ENCODE measurements around the gene TRPC4. TPM values are rescaled to one million over a fixed set of nuclear protein-coding genes. Genes with fewer than 3 reads are reported as not detected.

The TRPC4 gene
- total RNA-seq (2014; rRNA removed; shearing (Covaris generic)) = 0.61 and 0.63 TPM in 2 replicates

DNA sequence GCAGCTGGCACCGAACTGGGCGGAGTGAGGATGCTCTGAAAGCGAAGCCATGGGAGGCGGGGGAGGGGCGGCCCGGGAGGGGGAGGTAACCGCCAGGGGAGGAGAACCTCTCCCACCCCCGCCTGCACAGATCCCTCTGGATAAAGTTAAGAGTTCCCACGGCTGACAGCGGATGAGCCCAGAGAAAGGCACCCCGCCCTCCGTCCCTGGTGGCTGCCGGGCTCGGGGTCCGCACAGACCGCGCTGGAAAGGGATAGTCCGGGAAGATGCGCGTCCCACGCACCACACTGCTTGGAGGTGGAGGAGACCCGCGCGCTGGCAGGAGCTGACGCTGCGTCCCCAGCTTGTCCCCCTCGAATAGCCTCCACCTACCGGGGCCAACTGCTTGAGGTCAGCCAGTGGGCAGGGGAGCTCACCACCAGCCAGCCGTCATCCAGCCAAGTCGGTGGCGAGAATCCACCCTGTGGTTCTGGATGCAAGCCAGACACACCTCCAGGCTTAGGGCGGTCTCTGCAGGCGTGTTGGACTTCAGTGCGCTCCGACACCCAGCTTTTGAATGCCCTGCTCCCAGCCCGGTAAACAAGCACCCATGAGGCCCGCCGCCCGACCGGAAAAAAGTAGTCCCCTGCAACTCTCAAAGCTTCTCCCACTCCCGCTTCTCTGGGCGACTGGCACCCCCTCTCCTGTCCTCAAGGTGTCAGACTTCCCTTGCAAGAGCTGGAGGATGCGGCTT, at the start of gene TRPC4:
Gene TRPC4 (minus strand): TSS at position 17 of the 733 bp plus-strand sequence. CDS start 86,439 bp downstream, outside the sequence.
- peak within 1 kb of the TSS; percentile 51 for H3K4me3 ChIP-seq
- no peaks in the 10 kb centered on the region; the same call in 1 of the 2 replicates for H3K9me3 ChIP-seq (replicated peaks)
- H3K36me3 ChIP-seq = no peaks in the 10 kb centered on the region
- H3K27ac ChIP-seq = peak within 1 kb of the TSS; percentile 54
- DNase-seq (ENCODE audit: low read depth in 1 of 2, low spot score in 2 of 2) = peak; percentile 61 to 65
- H3K4me1 ChIP-seq (replicated peaks) = peaks cover 21% of the 10 kb centered on the region
- no peaks in the 10 kb centered on the region; the same call in none of the 2 replicates for H3K27me3 ChIP-seq (replicated peaks)

DNA sequence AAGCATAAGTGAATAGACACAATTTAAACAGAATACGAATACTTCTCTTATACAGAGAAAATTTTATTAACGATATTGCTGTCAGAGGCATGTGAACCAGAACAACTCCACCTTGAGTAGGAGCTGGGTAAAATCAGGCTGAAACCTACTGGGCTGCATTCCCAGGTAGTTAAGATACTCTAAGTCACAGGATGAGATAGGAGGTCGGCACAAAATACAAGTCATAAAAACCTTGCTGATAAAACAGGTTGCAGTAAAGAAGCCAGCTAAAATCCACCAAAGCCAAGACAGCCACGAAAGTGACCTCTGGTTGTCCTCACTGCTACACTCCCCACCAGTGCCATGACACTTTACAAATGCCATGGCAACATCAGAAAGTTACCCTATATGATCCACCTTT, 49.2 kb upstream of the TRPC4 start:
- H3K4me1 ChIP-seq (replicated peaks) = no peaks in the 10 kb centered on the region
- H3K4me3 ChIP-seq = no peak overlapping the region
- DNase-seq (ENCODE audit: low read depth in 1 of 2, low spot score in 2 of 2) = no peak
- H3K27me3 ChIP-seq (replicated peaks) = no peaks in the 10 kb centered on the region
- H3K9me3 ChIP-seq (replicated peaks) = no peaks in the 10 kb centered on the region
- no peak overlapping the region for H3K27ac ChIP-seq
- H3K36me3 ChIP-seq = no peaks in the 10 kb centered on the region

DNA sequence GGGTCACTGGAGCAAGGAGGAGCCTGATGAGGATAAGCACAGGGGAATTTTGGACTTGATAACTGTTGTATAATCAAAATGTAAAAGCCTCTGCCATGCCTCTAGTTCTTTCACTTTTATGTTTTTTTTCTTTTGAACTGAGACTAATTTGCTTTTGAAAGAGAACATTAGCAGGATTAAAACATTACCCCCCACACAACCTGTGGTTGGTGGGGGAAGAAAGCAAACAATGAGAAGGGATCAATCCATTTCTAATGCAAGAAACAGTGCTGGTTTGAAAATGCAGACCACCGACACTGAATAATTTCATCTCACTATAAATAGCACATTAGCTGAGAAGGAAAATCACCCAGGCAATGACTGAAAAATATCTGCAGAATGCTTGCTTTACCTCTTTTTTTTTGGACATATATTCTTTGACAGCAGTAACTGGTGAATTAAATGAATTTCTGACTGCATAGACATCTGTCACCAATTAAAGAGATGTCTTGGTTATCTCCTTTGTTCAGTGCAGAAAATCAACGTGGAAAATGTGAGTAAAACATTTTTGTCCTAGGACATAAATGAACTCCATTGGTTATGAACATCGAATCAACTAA, 48.6 kb upstream of the TRPC4 start:
- Histone ChIP-seq H3K27me3 (replicated peaks) (no peaks in the 10 kb centered on the region), H3K27ac (no peak overlapping the region), H3K9me3 (replicated peaks) (no peaks in the 10 kb centered on the region), H3K4me3 (no peak overlapping the region), H3K4me1 (replicated peaks) (no peaks in the 10 kb centered on the region), H3K36me3 (no peaks in the 10 kb centered on the region)
- DNase-seq (ENCODE audit: low read depth in 1 of 2, low spot score in 2 of 2) = no peak

DNA sequence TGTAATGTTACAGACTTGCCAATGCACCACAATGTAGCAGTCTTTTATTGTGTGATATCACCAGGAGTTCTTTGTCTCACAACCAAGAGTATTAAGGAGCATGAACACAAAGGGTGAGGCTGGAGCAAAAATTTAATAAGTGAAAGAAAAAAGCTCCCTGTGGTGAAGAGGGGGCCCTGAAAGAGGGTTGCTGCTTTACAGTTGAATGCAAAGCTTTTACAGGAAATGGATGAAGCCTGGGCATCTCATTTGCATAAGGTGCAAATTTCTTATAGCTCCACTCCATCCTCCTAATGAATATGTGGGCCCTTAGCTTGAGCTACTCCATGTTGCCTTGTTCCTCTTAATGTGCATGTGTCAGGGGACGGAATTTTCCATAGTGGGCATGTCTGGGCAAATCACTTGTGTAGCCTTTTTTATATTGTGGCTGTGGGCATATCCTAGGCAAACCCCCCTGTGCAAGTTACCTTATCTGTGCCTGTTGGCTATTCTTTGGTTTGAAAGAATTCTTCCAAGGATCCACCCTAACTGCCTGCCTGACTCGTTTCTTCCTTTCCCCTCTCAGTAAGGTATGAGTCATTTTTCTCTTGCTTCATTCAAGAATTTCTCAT, 45.3 kb upstream of the TRPC4 start:
- H3K27me3 ChIP-seq (replicated peaks) = no peaks in the 10 kb centered on the region
- H3K4me1 ChIP-seq (replicated peaks) = no peaks in the 10 kb centered on the region
- no peaks in the 10 kb centered on the region for H3K9me3 ChIP-seq (replicated peaks)
- no peak overlapping the region for H3K4me3 ChIP-seq
- no peak overlapping the region for H3K27ac ChIP-seq
- no peaks in the 10 kb centered on the region for H3K36me3 ChIP-seq
- DNase-seq (ENCODE audit: low read depth in 1 of 2, low spot score in 2 of 2) = no peak

DNA sequence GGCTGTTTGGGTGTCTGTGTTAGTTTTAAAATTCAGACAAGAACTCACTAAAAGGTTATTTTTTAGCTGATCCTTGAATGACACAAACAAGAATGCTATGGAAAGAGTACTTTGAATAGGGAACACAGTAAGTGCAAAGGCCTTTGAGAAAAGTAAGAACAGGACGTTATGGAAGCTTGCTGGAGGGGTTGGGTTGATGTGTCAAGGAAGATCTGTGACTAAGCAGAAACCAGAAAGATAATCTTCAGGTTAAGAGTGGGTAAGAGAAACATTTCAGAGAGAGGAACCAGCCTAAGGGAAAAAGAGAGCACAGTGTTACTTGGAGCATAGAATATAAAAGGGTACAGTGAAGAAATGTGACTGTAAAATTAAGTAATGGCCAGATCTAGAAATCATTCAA, 41.2 kb upstream of the TRPC4 start:
- no peaks in the 10 kb centered on the region for H3K27me3 ChIP-seq (replicated peaks)
- H3K4me1 ChIP-seq (replicated peaks) = no peaks in the 10 kb centered on the region
- DNase-seq (ENCODE audit: low read depth in 1 of 2, low spot score in 2 of 2) = no peak
- no peaks in the 10 kb centered on the region for H3K9me3 ChIP-seq (replicated peaks)
- no peak overlapping the region for H3K27ac ChIP-seq
- no peak overlapping the region for H3K4me3 ChIP-seq
- H3K36me3 ChIP-seq = no peaks in the 10 kb centered on the region

DNA sequence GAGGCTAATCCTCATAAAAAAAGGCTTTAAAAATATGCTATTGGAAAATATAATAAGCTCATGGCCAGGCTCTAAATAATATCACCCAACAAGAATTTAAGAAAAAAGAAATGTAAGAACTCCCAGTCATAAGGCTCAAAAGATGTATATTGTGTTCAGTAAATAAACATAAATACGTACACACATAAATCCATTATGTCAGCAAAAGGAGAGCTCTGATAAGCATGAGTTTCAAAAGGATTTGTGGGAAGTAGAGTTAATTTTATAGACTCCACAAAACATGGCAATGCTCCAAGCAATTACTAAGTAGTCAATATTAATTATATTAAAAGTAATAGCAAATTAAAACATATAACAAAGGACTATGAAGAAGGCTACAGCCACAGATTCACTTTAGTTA, 37.3 kb upstream of the TRPC4 start:
- Histone ChIP-seq H3K4me1 (replicated peaks) (no peaks in the 10 kb centered on the region), H3K36me3 (no peaks in the 10 kb centered on the region), H3K27ac (no peak overlapping the region), H3K4me3 (no peak overlapping the region), H3K9me3 (replicated peaks) (no peaks in the 10 kb centered on the region), H3K27me3 (replicated peaks) (no peaks in the 10 kb centered on the region)
- DNase-seq (ENCODE audit: low read depth in 1 of 2, low spot score in 2 of 2) = no peak

DNA sequence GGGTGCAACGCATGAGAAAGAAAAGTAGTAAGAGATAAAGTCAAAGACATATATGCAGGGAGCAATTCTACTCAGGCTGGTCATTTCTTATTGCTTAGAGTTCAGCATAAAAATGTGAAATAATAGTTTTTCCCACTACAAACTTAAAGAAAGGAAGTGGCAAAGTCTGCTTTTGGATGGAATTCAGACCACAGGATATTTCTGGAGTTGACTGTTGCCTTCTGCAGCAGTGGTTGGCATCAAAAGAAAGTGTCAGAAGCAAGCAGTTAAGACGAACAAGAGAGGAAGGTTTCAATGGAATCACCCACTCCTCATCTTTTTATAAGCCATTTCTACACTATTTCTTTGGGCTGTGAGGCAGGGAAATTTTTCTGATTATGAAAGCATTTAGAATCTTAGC, 36.2 kb upstream of the TRPC4 start:
- Histone ChIP-seq H3K27me3 (replicated peaks) (no peaks in the 10 kb centered on the region), H3K9me3 (replicated peaks) (no peaks in the 10 kb centered on the region), H3K4me1 (replicated peaks) (no peaks in the 10 kb centered on the region), H3K27ac (no peak overlapping the region), H3K4me3 (no peak overlapping the region), H3K36me3 (no peaks in the 10 kb centered on the region)
- DNase-seq (ENCODE audit: low read depth in 1 of 2, low spot score in 2 of 2) = no peak

DNA sequence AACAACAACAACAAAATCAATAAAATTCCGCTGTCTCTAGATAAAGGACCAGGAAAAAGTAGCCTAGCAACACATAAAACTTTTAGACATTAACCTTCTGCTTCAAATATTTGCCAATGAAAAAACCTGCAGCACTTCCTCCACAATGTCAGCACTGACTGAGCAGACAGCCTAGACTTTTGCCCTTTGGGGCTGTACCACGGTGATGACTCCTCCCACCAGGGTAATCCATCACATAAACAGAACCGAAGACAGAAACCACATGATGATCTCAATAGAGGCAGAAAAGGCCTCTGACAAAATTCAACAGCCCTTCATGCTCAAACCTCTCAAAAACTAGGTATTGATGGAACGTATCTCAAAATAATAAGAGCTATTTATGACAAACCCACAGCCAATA, 30.2 kb upstream of the TRPC4 start:
- H3K36me3 ChIP-seq = no peaks in the 10 kb centered on the region
- no peak for DNase-seq (ENCODE audit: low read depth in 1 of 2, low spot score in 2 of 2)
- no peak overlapping the region for H3K27ac ChIP-seq
- H3K4me1 ChIP-seq (replicated peaks) = no peaks in the 10 kb centered on the region
- H3K9me3 ChIP-seq (replicated peaks) = no peaks in the 10 kb centered on the region
- H3K27me3 ChIP-seq (replicated peaks) = no peaks in the 10 kb centered on the region
- H3K4me3 ChIP-seq = no peak overlapping the region

DNA sequence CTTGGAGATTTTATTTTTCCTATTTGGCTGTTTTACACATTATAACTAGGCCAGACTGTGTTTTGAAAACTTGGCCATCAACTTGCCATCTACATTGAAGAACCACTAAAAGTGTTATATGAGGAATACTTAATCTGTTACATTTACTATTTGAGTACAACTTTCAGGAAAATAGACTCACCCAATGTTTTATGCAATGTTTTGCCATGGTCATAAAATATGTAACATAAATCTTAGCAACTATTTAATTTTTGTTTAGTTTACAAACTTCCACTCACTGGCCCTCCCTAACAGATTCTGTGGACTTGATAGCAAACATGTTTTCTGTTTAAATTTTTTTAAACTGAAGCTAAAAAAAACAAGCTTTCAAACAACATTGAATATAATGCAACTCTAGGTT, 23.7 kb upstream of the TRPC4 start:
- Histone ChIP-seq H3K4me3 (no peak overlapping the region), H3K27me3 (replicated peaks) (no peaks in the 10 kb centered on the region), H3K36me3 (no peaks in the 10 kb centered on the region), H3K27ac (no peak overlapping the region), H3K9me3 (replicated peaks) (no peaks in the 10 kb centered on the region), H3K4me1 (replicated peaks) (peaks cover 7% of the 10 kb centered on the region; the same call in 1 of the 2 replicates)
- no peak for DNase-seq (ENCODE audit: low read depth in 1 of 2, low spot score in 2 of 2)

DNA sequence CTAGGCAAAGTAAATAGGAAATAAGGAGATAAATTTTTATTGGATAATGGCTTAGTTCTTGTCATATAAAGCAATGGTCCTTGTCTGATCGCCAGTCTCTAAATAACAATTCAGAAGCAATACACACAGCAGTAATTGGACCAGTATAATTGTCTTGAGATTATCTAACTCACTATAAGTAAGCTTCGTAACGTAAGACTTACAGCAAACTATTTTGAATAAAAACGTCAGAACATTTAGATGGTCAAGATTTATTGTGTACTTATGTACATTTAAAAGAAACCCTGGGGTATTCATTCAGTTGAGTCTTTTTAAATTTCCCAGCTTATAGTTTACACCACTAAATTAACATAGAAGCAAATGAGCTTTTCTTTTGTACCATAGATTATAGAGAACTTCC, 20.2 kb upstream of the TRPC4 start:
- DNase-seq (ENCODE audit: low read depth in 1 of 2, low spot score in 2 of 2) = no peak
- no peak overlapping the region for H3K4me3 ChIP-seq
- no peak overlapping the region for H3K27ac ChIP-seq
- no peaks in the 10 kb centered on the region for H3K36me3 ChIP-seq
- H3K4me1 ChIP-seq (replicated peaks) = peaks cover 7% of the 10 kb centered on the region; the same call in 1 of the 2 replicates
- H3K27me3 ChIP-seq (replicated peaks) = no peaks in the 10 kb centered on the region
- H3K9me3 ChIP-seq (replicated peaks) = no peaks in the 10 kb centered on the region

DNA sequence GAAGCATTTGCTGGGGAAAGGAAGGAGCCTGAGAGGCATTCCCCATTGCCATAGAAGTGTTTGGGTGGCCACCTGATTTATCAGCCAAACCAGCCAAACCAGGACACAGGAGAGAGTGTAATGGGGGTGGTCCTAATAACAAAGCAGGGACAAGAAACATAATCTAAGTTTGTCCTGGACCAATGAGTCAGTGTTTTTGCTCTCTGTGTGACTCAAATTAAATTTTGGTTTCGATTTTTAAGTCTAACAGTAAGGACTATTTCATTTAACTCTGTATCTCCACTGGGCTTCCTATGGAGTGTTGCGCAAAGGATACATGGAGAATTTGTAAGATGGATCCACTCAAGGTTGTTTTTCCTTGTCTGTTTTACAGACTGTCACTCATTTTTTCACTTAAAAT, 19.5 kb upstream of the TRPC4 start:
- no peaks in the 10 kb centered on the region for H3K36me3 ChIP-seq
- no peaks in the 10 kb centered on the region for H3K27me3 ChIP-seq (replicated peaks)
- no peak overlapping the region for H3K4me3 ChIP-seq
- H3K4me1 ChIP-seq (replicated peaks) = peaks cover 7% of the 10 kb centered on the region; the same call in 1 of the 2 replicates
- H3K9me3 ChIP-seq (replicated peaks) = no peaks in the 10 kb centered on the region
- DNase-seq (ENCODE audit: low read depth in 1 of 2, low spot score in 2 of 2) = peak in 1 of 2 experiments; percentile 10
- H3K27ac ChIP-seq = no peak overlapping the region

DNA sequence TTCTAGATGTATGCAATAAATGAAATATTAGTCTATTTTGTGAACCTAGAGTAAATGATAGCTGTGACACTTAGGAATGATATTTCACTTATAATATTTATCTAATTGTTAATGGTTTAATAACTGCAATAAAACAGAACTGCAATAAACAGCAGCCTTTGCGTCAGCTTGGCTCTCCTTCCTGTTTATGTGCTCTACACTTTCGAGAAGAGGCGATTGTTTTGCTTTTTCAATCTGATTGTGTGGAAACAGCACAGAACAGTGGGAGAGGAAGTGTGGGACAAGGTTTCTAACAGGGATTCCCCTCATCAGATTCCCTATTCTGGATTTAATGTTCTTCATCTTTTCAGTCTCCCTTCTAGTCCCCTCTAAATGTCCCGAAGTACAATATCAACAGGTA, 17.3 kb upstream of the TRPC4 start:
- no peak overlapping the region for H3K4me3 ChIP-seq
- 0 out of 2 replicates have a peak, but pooled peaks cover 3% of the 10 kb centered on the region for H3K27me3 ChIP-seq (replicated peaks)
- no peak for DNase-seq (ENCODE audit: low read depth in 1 of 2, low spot score in 2 of 2)
- H3K36me3 ChIP-seq = no peaks in the 10 kb centered on the region
- peaks cover 7% of the 10 kb centered on the region; the same call in 1 of the 2 replicates for H3K4me1 ChIP-seq (replicated peaks)
- no peak overlapping the region for H3K27ac ChIP-seq
- no peaks in the 10 kb centered on the region for H3K9me3 ChIP-seq (replicated peaks)

DNA sequence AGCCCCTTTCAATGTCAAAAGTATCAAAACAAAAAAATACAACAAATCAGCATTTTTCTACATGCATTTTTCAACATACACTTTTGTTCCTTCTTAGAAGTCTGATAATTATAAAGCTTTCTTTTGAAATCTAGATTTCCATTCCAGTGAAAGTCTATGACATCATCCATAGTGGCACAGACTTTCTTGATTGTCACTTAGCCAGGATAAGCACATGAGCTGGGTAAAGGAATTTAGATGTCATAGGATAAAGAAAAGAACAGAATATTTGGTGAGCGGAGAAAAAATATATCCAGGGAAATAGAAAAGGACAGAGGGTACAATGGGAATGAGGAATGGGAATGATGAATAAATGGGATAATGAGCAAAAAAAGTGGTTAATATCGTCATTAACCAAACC, 15.1 kb upstream of the TRPC4 start:
- no peak overlapping the region for H3K4me3 ChIP-seq

DNA sequence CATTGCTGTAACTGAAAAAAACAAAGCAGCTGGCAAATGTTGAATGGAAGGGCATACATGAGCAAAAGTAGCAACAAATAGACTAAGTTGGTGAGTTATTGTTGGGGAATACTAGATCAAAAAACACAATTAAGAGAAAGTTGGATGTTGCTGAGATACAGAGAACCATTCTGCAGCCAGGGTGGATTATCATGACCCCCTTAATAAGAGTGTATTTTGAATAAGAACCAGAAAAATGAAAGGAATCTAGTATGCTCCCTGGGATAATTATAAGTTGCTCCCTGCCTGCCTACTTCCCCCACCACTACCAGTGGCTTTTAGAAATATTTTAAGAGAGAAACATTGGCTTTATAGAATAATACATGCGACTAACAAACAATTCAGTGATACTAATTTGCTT, 14.5 kb upstream of the TRPC4 start:
- H3K9me3 ChIP-seq (replicated peaks) = no peaks in the 10 kb centered on the region
- no peak for DNase-seq (ENCODE audit: low read depth in 1 of 2, low spot score in 2 of 2)
- no peak overlapping the region for H3K27ac ChIP-seq
- 0 out of 2 replicates have a peak, but pooled peaks cover 3% of the 10 kb centered on the region for H3K27me3 ChIP-seq (replicated peaks)
- H3K36me3 ChIP-seq = no peaks in the 10 kb centered on the region
- no peak overlapping the region for H3K4me3 ChIP-seq
- peaks cover 3% of the 10 kb centered on the region; the same call in 1 of the 2 replicates for H3K4me1 ChIP-seq (replicated peaks)

More for the DNA sequence above, 15.1 kb upstream of the TRPC4 start:
- H3K36me3 ChIP-seq = no peaks in the 10 kb centered on the region
- 0 out of 2 replicates have a peak, but pooled peaks cover 3% of the 10 kb centered on the region for H3K27me3 ChIP-seq (replicated peaks)
- no peak for DNase-seq (ENCODE audit: low read depth in 1 of 2, low spot score in 2 of 2)
- peaks cover 7% of the 10 kb centered on the region; the same call in 1 of the 2 replicates for H3K4me1 ChIP-seq (replicated peaks)
- H3K27ac ChIP-seq = no peak overlapping the region
- H3K9me3 ChIP-seq (replicated peaks) = no peaks in the 10 kb centered on the region
